ENCODE data around the gene TMEM9. TPM values are rescaled to one million over a fixed set of nuclear protein-coding genes. Genes with fewer than 3 reads are reported as not detected.

Gene TMEM9
- total RNA-seq, 1 donor from 2014 or later = 20.5 TPM

GRCh38 chr1:201114245-201115131 lies 39.8 kb downstream of the TMEM9 start:
- intact Hi-C loops (cut with micrococcal nuclease) = no loop called here
- peak; percentile 98 for ATAC-seq
- peak; percentile 88 for DNase-seq

DNA sequence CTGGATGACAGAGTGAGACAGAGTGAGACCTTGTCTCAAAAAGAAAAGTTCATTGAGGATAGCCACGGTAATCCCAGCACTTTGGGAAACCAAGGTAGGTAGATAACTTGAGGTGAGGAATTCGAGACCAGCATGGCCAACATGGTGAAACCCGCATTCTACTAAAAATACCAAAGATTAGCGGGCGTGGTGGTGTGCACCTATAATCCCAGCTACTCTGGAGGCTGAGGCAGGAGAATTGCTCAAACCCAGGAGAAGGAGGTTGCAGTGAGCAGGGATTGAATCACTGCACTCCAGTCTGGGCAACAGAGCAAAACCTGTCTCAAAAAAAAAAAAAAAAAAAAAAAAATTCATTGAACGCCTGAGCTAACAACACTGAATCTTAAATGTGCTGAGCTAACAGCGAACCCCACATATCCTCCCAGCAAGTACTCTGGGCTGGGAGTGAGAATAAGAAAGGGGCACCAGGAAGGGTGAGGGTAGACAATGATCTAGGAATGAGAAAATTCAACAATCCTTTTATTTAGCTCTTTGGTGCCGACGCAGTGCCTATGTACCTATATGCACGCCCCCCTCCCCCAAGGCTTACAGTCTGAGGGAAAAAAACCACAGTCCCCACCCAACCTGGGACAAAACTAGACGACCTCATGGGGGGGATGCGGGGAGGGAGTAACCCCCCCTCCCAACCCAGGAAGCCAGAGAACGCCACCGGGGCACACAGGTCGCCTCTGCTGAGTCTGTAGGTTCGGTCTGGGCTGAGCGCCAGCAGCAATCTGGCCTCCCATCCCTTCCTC lies 40.6 kb downstream of the TMEM9 start:
- no peak for ATAC-seq
- intact Hi-C loops (cut with micrococcal nuclease) = no loop called here
- DNase-seq = no peak

DNA sequence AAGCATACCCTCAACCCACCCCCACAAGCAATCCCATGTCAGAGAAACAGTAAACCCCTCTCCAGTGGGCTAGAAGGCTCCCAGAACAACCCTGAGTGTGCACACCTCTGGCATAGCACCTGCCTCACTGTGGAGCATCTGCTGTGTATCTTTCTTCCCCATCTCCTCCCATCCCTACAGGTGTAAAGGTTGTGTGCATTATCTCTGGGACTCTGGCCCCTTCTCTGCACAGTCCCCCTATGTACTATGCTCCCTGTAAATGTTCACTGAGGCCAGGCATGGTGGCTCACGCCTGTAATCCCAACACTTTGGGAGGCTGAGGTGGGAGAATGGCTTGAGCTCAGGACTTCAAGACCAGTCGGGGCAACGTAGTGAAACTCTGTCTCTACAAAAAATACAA lies 41.3 kb downstream of the TMEM9 start:
- no peak for ATAC-seq
- intact Hi-C loops (cut with micrococcal nuclease) = no loop called here
- DNase-seq = no peak

DNA sequence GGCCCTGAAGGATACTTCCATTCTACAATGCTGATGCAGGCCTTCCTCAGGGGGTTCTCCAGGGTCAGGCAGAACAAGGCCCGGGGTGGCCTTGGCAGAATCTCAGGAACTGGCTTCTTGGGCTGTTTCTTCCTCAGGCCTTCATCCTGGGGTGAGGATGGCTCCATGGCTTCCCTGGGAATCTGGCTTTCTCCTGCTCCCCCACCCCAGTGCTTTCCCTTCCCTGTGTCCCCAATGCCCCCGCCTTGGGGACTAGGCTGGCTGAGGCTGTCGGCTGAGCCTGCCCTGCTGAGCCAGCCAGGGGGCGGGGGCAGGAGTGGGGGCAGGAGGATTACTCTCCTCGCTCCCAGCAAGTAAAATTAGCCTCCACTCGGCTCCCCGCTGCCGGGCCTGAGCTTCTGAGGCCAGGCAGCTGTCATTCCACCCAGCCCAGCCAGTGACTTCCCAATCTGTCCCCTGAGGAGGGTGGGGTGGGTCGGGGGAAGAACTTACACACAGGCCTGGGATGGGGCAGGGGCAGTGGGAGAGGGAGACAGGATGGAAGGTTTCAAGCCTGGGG lies 42.0 kb downstream of the TMEM9 start, which contains the start of gene CACNA1S:
TSS of gene CACNA1S (minus strand) at position 254 of the 559 bp plus-strand sequence. CDS start at position 167, 87 bp downstream.
- intact Hi-C loops (cut with micrococcal nuclease) = no loop called here
- ATAC-seq = no peak

DNA sequence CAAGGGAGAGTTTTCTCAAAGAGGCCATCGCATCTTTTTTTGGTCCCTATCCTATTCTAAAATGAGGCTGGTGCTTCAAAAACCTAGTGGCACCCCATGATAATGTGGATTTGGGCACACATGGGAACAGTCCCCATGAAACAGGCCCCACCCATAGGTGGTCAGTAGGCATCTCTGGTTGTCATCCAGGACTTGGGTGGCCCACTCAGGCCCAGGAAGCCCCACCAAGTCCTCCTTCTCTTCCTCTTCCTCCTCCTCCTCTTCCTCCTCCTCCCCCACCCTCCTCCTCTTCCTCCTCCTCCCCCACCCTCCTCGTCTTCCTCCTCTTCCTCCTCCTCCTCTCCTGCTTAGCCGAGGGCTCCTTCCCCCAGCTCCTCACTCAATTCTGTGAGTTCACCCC lies 42.6 kb downstream of the TMEM9 start:
- DNase-seq (no peak), ATAC-seq (no peak)
- intact Hi-C loops (cut with micrococcal nuclease) = no loop called here

More for the DNA sequence above, 42.0 kb downstream of the TMEM9 start, which contains the start of gene CACNA1S:
- no peak for DNase-seq

DNA sequence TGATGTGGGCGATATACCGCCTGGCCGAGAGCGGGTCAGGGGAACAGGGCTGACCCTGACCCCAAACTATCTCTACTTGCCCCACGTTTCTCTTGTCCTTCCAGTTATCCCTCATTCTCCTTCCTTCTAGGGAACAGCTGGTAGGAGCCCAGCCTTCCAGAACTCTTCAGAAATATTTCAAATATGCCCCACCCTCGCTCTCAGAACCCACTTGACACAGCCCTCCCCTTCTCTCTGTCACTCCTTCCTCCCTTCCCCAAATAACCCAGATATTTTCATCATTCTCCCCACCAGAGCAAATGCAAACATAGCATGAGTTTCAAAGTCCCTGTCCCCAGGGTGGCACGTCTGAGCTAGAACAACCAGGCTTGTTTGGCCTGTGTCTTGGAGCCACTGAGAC lies 43.1 kb downstream of the TMEM9 start:
- intact Hi-C loops (cut with micrococcal nuclease) = no loop called here
- no peak for DNase-seq
- ATAC-seq = no peak

DNA sequence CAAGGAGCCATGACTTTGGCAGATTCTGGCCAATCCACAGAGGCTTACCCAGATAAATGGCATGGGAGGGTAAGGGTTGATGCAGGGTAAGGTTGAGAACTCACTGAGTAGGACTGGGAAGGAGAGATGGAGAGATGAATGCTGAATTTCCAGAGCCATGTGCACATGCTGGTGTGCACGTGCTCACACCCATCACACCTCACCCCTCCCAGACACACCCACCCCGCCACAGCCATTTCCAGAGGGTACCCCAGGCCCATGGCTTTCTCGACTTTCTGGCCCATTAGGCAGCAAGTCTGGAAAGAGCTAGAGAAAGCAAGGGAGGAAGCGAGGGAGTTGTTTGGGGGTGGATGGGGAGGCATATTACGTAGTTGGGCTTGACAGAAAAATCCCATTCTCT lies 43.7 kb downstream of the TMEM9 start:
- DNase-seq (no peak), ATAC-seq (no peak)
- intact Hi-C loops (cut with micrococcal nuclease) = no loop called here

DNA sequence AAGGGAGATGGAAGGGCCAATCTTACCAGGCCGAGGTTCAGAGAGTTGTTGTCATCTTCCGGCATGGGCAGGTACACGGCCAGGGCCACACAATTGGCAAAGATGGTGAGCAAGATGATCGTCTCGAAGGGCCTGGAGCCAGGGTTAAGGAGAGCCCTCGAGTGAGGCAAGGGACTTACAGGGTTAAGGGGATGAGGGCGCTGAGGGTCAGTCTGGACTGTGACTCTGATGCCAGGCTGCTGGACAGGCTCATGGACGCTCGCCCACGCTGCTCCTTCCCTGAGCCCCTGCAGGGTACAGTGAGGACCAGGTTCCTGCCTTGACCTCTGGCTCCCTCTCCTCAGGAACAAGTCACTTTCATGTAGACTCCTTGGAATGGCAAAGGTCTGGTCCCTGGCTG lies 44.1 kb downstream of the TMEM9 start:
- ATAC-seq (no peak), DNase-seq (no peak)
- intact Hi-C loops (cut with micrococcal nuclease) = no loop called here

- intact Hi-C loops (cut with micrococcal nuclease) = no loop called here
- ATAC-seq (no peak), DNase-seq (no peak)
These were observed 44.6 kb downstream of the TMEM9 start for GRCh38 chr1:201109651-201110050.

- intact Hi-C loops (cut with micrococcal nuclease) = no loop called here
- DNase-seq (no peak), ATAC-seq (no peak)
These were observed 45.7 kb downstream of the TMEM9 start for GRCh38 chr1:201108614-201109013.

DNA sequence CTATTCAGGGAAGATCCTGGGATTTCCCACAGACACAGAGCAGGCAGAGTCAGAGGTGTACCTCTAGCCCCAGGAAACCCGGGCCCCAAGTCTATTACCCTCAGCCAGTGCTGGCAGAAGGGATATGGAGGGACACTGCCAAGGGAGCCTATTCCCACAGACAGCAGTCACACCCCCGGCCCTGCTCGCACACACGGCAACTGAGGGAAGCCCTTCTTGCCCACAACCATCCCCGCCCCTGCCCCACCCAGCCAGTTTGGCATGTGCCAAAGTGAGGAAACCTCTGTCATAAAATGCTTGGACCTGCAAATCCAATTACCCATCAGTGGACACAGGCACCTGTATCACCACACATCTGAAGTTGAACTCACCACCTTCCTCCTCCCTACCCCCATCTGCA lies 48.6 kb downstream of the TMEM9 start:
- DNase-seq (no peak), ATAC-seq (no peak)
- intact Hi-C loops (cut with micrococcal nuclease) = no loop called here

DNA sequence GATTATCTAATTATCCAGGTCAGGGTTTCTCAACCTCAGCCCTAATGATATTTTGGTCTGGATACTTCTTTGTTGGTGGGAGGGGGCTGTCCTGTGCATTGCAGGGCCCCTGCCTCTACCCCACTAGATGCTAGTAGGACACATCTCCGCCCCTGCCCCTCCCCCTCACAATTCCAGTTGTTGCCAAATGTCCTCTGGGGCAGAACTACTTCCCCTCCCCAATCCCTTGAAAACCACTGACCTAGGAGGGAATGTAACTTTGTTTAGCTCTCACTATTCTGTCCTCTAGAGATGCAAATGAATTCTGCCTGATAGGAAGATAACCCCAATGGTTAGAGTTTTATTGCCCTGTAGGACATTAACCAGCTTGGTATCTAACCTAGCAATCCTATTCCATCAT lies 50.1 kb downstream of the TMEM9 start:
- intact Hi-C loops (cut with micrococcal nuclease) = no loop called here
- DNase-seq (no peak), ATAC-seq (no peak)

DNA sequence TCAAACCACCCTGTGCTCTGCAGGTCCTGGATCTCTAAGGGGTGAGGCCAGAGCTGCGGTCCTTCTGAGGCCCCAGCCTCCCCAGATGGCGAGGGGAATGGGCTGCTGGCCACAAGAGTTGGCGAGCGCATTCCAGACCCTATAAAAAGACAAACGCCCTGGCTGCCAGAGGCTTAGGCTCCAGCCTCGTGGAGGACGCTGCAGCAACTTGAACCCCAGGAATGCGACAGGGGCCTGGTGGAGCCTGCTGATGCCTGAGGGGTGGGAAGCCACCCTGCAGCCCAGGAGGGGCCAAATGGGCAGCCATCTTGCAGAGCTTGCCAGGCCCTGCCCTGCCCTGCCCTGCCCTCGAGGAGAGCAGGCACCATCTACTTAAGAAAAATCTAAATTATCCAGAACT lies 50.6 kb downstream of the TMEM9 start:
- intact Hi-C loops (cut with micrococcal nuclease) = no loop called here
- DNase-seq (no peak), ATAC-seq (no peak)

GRCh38 chr1:201100169-201100930 lies 53.9 kb downstream of the TMEM9 start:
- DNase-seq (no peak), ATAC-seq (no peak)
- intact Hi-C loops (cut with micrococcal nuclease) = no loop called here

- intact Hi-C loops (cut with micrococcal nuclease) = no loop called here
- ATAC-seq (no peak), DNase-seq (no peak)
These were observed 55.1 kb downstream of the TMEM9 start for GRCh38 chr1:201098992-201099677.

- DNase-seq (no peak), ATAC-seq (no peak)
- intact Hi-C loops (cut with micrococcal nuclease) = no loop called here
These were observed 57.1 kb downstream of the TMEM9 start for GRCh38 chr1:201096977-201097856.

- DNase-seq (no peak), ATAC-seq (no peak)
- intact Hi-C loops (cut with micrococcal nuclease) = no loop called here
These were observed 58.2 kb downstream of the TMEM9 start for GRCh38 chr1:201096041-201096461.

DNA sequence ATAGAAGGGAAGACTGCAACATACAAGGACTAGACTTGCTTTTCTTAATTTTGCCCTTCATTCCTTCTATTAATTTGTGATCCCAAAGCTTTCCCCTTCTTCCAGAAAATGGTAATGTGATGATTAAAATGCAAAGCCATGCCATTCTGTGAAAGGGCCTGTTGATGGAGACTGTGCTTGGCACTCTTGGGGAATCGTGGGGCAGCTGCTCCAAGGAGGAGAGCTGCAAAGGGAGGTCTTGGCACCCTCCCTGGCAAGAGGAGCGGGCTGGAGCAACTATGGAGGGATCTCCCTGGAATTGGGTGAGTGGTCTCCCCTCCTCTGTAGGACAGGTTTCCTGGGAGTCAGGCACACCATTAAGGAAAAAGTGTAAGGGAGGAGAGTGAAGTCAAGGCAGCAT lies 58.7 kb downstream of the TMEM9 start:
- intact Hi-C loops (cut with micrococcal nuclease) = no loop called here
- ATAC-seq = no peak
- no peak for DNase-seq

Data from left ventricle myocardium superior (tissue), 1 donor.